Fibroblast of lung (primary cell): ENCODE measurements around the gene HTT. TPM values are rescaled to one million over a fixed set of nuclear protein-coding genes. Genes with fewer than 3 reads are reported as not detected.

Source experiments
- DNase-seq, 2 donors: peaks; one replicate each; pipeline versions ENCODE4 v3.0.0 to v3.0.0-alpha.2; 2010; ENCODE audit warnings: low read depth in 2 of 2
- H2AFZ ChIP-seq: 2 replicates; pipeline ENCODE4 v1.5.1; 2012; ENCODE audit warnings: low read length, control low read depth, inconsistent platforms
- H3K27ac ChIP-seq: 2 replicates; pipeline ENCODE4 v1.5.1; 2011; ENCODE audit warnings: low read length, control low read depth; ENCODE audit not compliant: insufficient read depth
- H3K27me3 ChIP-seq: 2 replicates; pipeline ENCODE4 v1.5.1; 2011; ENCODE audit warnings: mild to moderate bottlenecking, low read length; ENCODE audit not compliant: control insufficient read depth, insufficient read depth
- H3K36me3 ChIP-seq: 2 replicates; pipeline ENCODE4 v1.5.1; 2011; ENCODE audit warnings: low read length; ENCODE audit not compliant: control insufficient read depth, insufficient read depth
- H3K4me1 ChIP-seq: 2 replicates; pipeline ENCODE4 v1.5.1; 2011; ENCODE audit warnings: low read length; ENCODE audit not compliant: control insufficient read depth, insufficient read depth; ENCODE audit errors: extremely low read depth
- H3K4me2 ChIP-seq: 2 replicates; pipeline ENCODE4 v1.5.1; 2011; ENCODE audit warnings: low read length, control low read depth; ENCODE audit not compliant: insufficient read depth; ENCODE audit errors: extremely low read depth
- H3K4me3 ChIP-seq, 4 experiments: fragments of 200-600 bp in 1 of 4; sonication (generic) in 1 of 4; replicated peaks in 1 of 4; 2 replicates each; pipeline ENCODE4 v1.5.1; 2011 to 2016; ENCODE audit warnings: low read length in 4 of 4, low read depth in 3 of 4, mild to moderate bottlenecking in 3 of 4, control low read depth in 2 of 4, inconsistent platforms in 1 of 4, mixed read lengths in 1 of 4; ENCODE audit not compliant: insufficient read depth in 1 of 4; ENCODE audit errors: control extremely low read depth in 1 of 4
- H3K79me2 ChIP-seq: 2 replicates; pipeline ENCODE4 v1.5.1; 2012; ENCODE audit warnings: mild to moderate bottlenecking, low read length, inconsistent platforms; ENCODE audit not compliant: control insufficient read depth, insufficient read depth
- H3K9ac ChIP-seq: 2 replicates; pipeline ENCODE4 v1.5.1; 2011; ENCODE audit warnings: mild to moderate bottlenecking, low read length, control low read depth; ENCODE audit not compliant: insufficient read depth
- H3K9me3 ChIP-seq: 2 replicates; pipeline ENCODE4 v1.5.1; 2012; ENCODE audit warnings: low read depth, low read length; ENCODE audit not compliant: control insufficient read depth, insufficient read depth
- H4K20me1 ChIP-seq: 2 replicates; pipeline ENCODE4 v1.5.1; 2011; ENCODE audit warnings: low read length; ENCODE audit not compliant: control insufficient read depth, insufficient read depth; ENCODE audit errors: extremely low read depth
- EZH2 ChIP-seq: IDR thresholded peaks from 2 replicates; pipeline ENCODE4 v1.5.1; 2012; ENCODE audit warnings: low read length, control low read depth, mild to moderate bottlenecking; ENCODE audit errors: missing control alignments
- polyA plus RNA-seq, 2 donors: library from polyadenylated mRNA; depleted of rRNA in 1 of 2; stranded (reverse) in 1 of 2; unstranded in 1 of 2; fragments of >200 nt; gene quantifications; 2 replicates each; pipeline ENCODE4 v1.2.1, GENCODE V29; 2011 to 2012; ENCODE audit warnings: missing spikeins in 1 of 2
- total RNA-seq: library from RNA; depleted of rRNA; stranded (reverse); fragments of >200 nt; gene quantifications from 2 replicates; pipeline ENCODE4 v1.2.1, GENCODE V29; 2014
- TF ChIP-seq, protein P1 (sequence below), 2 donors: IDR thresholded peaks in 1 of 2; conservative IDR thresholded peaks in 1 of 2; 1 replicate in 1 of 2; 2 replicates in 1 of 2; pipeline ENCODE4 v1.5.1; 2011 to 2012; ENCODE audit warnings: low read length in 2 of 2, control low read depth in 1 of 2, inconsistent platforms in 1 of 2, low read depth in 1 of 2, mild to moderate bottlenecking in 1 of 2

The HTT gene
- total and polyA plus RNA-seq, 2 donors (not counting 1 experiment from before 2014, with no cell fraction given): 13.2 to 41.8 TPM

DNA sequence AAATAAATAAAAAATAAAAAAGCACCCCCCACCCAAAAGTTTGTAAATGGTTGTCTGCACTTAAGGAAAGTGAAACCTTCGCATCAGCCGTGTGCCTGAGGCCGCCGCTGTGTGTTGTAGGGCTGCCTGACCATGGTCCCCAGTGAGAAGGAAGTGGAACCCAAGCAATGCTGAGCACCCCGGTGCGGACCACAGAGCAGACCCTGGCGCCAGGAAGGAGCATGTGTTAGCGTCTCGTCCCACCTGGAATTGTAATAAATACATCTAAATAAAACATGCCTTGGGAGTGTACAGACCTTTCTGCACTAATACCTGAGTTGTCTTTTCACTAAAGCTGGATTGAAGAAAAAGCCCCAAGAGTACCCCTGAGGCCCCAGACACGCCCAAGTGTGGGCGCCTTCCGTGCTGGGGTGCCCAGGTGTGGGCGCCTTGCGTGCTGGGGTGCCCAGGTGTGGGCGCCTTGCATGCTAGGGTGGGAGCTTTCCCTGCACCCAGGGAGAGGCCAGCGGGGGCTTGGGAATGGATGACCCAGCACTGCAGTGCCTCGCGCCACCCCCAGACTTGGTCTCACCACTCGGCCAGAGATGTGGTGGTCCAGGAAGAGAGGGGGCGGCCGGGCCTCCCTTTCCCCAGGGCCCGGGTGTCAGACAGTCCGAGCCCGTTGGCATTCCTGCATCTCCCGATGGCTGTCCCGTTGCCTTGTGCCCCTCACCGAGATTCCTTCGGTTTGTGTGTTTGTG lies 33.9 kb upstream of the HTT start:
- peaks cover 4% of the 10 kb centered on the region for H3K27me3 ChIP-seq
- no peak overlapping the region for H3K4me2 ChIP-seq
- H3K4me3 ChIP-seq: peak overlapping the region in 1 of 4 experiments; percentile 51
- H3K4me1 ChIP-seq: peaks cover 7% of the 10 kb centered on the region
- H3K9ac ChIP-seq: no peak overlapping the region
- no peak overlapping the region for H2AFZ ChIP-seq
- H4K20me1 ChIP-seq: no peaks in the 10 kb centered on the region
- H3K79me2 ChIP-seq: no peaks in the 10 kb centered on the region
- no peak for DNase-seq
- H3K9me3 ChIP-seq: no peaks in the 10 kb centered on the region
- TF ChIP-seq EZH2: no peak
- TF ChIP-seq, protein P1, sequence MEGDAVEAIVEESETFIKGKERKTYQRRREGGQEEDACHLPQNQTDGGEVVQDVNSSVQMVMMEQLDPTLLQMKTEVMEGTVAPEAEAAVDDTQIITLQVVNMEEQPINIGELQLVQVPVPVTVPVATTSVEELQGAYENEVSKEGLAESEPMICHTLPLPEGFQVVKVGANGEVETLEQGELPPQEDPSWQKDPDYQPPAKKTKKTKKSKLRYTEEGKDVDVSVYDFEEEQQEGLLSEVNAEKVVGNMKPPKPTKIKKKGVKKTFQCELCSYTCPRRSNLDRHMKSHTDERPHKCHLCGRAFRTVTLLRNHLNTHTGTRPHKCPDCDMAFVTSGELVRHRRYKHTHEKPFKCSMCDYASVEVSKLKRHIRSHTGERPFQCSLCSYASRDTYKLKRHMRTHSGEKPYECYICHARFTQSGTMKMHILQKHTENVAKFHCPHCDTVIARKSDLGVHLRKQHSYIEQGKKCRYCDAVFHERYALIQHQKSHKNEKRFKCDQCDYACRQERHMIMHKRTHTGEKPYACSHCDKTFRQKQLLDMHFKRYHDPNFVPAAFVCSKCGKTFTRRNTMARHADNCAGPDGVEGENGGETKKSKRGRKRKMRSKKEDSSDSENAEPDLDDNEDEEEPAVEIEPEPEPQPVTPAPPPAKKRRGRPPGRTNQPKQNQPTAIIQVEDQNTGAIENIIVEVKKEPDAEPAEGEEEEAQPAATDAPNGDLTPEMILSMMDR (conservative IDR thresholded peaks at IDR 0.05 in 1 of 2, IDR thresholded peaks at IDR 0.05 in 1 of 2; ENCODE audit: low read depth in 1 of 2, low read length in 2 of 2): no peak
- H3K27ac ChIP-seq: no peak overlapping the region
- no peaks in the 10 kb centered on the region for H3K36me3 ChIP-seq

DNA sequence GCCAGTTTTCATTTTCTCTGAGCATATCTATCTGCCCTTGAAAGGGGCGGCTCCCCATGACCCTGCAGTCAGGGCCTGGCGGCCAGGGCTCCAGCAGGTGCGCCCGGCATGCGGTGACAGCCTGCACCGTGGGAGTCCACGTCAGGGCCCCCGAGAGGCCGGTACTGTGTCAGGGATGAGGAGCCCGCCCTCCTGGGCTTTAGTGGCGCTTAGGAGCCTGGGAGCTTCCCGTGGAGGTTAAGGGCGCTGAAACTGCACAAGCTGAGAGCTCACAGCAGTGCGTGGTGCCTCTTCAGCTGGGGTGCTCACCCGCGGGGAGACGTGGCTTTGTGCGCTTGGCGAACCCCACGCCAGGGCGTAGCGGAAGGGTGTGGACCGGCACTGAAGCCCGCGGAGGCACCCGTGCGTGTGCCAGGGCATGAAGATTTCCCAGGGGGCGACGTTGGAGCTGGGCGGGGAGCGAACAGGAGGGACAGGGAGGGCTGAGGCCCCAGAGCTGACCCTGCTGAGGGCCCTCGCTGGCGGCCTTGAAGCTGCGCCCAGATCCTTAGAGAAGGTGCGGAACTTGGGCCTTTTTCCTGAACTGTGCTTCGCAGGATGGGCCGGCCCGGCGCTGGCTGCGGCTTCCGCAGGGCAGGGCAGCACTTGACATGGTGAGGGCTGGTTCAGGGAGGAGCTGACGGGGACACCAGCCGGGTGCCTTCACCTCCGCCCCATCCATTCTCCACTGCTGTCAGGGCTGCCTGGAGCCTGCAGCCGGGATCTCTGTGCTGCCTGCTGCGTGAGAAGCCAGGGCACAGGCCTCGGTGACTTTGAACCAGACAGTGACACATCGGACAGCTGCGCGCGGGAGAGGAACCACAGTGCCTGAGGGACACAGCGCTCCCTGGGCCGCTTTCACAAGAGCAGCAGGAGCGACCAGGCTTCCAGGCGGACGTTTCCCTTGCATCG lies 33.0 kb upstream of the HTT start:
- no peak for TF ChIP-seq EZH2
- TF ChIP-seq, protein P1 (conservative IDR thresholded peaks at IDR 0.05 in 1 of 2, IDR thresholded peaks at IDR 0.05 in 1 of 2; ENCODE audit: low read depth in 1 of 2, low read length in 2 of 2): no peak
- H2AFZ ChIP-seq: peak overlapping the region; percentile 87
- H3K27me3 ChIP-seq: no peaks in the 10 kb centered on the region
- no peaks in the 10 kb centered on the region for H3K79me2 ChIP-seq
- peak overlapping the region; percentile 14 to 51 (median 26) for H3K4me3 ChIP-seq
- H3K9ac ChIP-seq: peak overlapping the region; percentile 58
- peak; percentile 39 to 47 for DNase-seq
- H3K27ac ChIP-seq: peak overlapping the region; percentile 39
- H3K4me1 ChIP-seq: peaks cover 7% of the 10 kb centered on the region
- H3K4me2 ChIP-seq: peak overlapping the region; percentile 39
- no peaks in the 10 kb centered on the region for H3K9me3 ChIP-seq
- H4K20me1 ChIP-seq: no peaks in the 10 kb centered on the region
- no peaks in the 10 kb centered on the region for H3K36me3 ChIP-seq

DNA sequence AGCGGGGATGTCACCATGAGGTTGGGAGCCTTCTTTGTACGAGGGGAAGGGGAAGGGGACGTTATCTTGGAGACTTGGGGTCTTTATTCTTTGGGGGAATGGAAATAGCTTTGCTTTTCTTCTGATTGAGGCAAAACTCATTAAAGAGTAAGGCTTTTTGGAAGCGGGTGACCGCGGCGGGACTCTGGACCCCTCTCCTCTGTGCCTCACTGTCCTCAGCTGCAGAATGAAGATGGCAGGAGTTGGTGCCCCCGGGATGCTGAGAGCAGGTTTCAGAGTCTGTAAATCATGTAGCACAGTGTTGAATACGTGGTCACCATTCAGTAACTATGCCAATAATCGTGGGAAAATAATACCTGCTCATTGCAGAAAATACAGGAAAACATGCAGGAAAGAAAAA lies 32.3 kb upstream of the HTT start:
- Histone ChIP-seq H3K4me3 (peak overlapping the region in 2 of 4 experiments; percentile 26 to 51), H3K27me3 (no peaks in the 10 kb centered on the region), H3K27ac (no peak overlapping the region), H3K9ac (no peak overlapping the region), H3K79me2 (no peaks in the 10 kb centered on the region), H2AFZ (peak overlapping the region; percentile 87), H4K20me1 (no peaks in the 10 kb centered on the region), H3K4me1 (peaks cover 7% of the 10 kb centered on the region), H3K36me3 (no peaks in the 10 kb centered on the region), H3K9me3 (no peaks in the 10 kb centered on the region), H3K4me2 (peak overlapping the region; percentile 39)
- TF ChIP-seq EZH2: no peak
- TF ChIP-seq, protein P1 (conservative IDR thresholded peaks at IDR 0.05 in 1 of 2, IDR thresholded peaks at IDR 0.05 in 1 of 2; ENCODE audit: low read depth in 1 of 2, low read length in 2 of 2): no peak
- DNase-seq: no peak
